SK-N-SH (cell line): ENCODE measurements around the gene ANKRD16. TPM values are rescaled to one million over a fixed set of nuclear protein-coding genes. Genes with fewer than 3 reads are reported as not detected.

Experiments used
- CTCF ChIA-PET: fragments of 300-600, 350-600 bp; formaldehyde crosslinking; extraction: SDS; loops from one replicate; lab custom pipeline; 2021; lab: Yijun Ruan, JAX
- POLR2A ChIA-PET: fragments of 350-600 bp; sonication (Branson Sonifier 250); formaldehyde crosslinking; extraction: SDS; loops from one replicate; lab custom pipeline; 2020; ENCODE audit warnings: antibody characterized with exemption, inconsistent platforms; lab: Yijun Ruan, JAX
- DNase-seq: peaks from one replicate; pipeline ENCODE4 v3.0.0; 2012
- H2AFZ ChIP-seq: fragments of 200-600 bp; sonication (generic); 2 replicates; pipeline ENCODE4 v1.8.1; 2016; ENCODE audit warnings: antibody characterized with exemption, mild to moderate bottlenecking, low read depth
- H3F3A ChIP-seq: fragments of 200-600 bp; sonication (generic); replicated peaks from 2 replicates; pipeline ENCODE3; 2016; ENCODE audit warnings: antibody characterized with exemption, mild to moderate bottlenecking; ENCODE audit not compliant: insufficient read depth
- H3K27ac ChIP-seq, 2 experiments: fragments of 200-500 bp in 1 of 2; fragments of 200-600 bp in 1 of 2; sonication (Bioruptor generic) in 1 of 2; sonication (generic), shearing (Covaris generic) in 1 of 2; 2 replicates each; pipeline versions ENCODE4 v1.5.1 to v1.6.1; 2014 to 2016; ENCODE audit warnings: low read depth in 2 of 2, inconsistent platforms in 1 of 2, low read length in 1 of 2, mild to moderate bottlenecking in 1 of 2, mixed read lengths in 1 of 2
- H3K27me3 ChIP-seq: fragments of 200-600 bp; sonication (generic), shearing (Covaris generic); 2 replicates; pipeline ENCODE4 v1.6.1; 2016; ENCODE audit warnings: mixed run types; ENCODE audit not compliant: insufficient read depth
- H3K36me3 ChIP-seq, 2 experiments: fragments of 200-500 bp in 1 of 2; fragments of 200-600 bp in 1 of 2; sonication (Bioruptor generic) in 1 of 2; sonication (generic) in 1 of 2; replicated peaks in 1 of 2; 2 replicates each; pipeline versions ENCODE3 to v1.5.1; 2014 to 2016; ENCODE audit warnings: low read length in 1 of 2, mild to moderate bottlenecking in 1 of 2; ENCODE audit not compliant: insufficient read depth in 2 of 2, control insufficient read depth in 1 of 2
- H3K4me1 ChIP-seq, 2 experiments: fragments of 200-500 bp in 1 of 2; fragments of 200-600 bp in 1 of 2; sonication (Bioruptor generic) in 1 of 2; sonication (generic), shearing (Covaris generic) in 1 of 2; 2 replicates each; pipeline versions ENCODE4 v1.5.1 to v1.6.1; 2014 to 2016; ENCODE audit warnings: low read depth in 1 of 2, low read length in 1 of 2, mixed run types in 1 of 2; ENCODE audit not compliant: insufficient read depth in 2 of 2, control insufficient read depth in 1 of 2
- H3K4me2 ChIP-seq: fragments of 200-600 bp; sonication (generic), shearing (Covaris generic); 2 replicates; pipeline ENCODE4 v1.6.1; 2017; ENCODE audit warnings: mixed run types
- H3K4me3 ChIP-seq, 2 experiments: fragments of 200-500 bp in 1 of 2; fragments of 200-600 bp in 1 of 2; sonication (Bioruptor generic) in 1 of 2; sonication (generic), shearing (Covaris generic) in 1 of 2; 2 replicates each; pipeline versions ENCODE4 v1.5.1 to v1.8.1; 2014 to 2016; ENCODE audit warnings: low read depth in 2 of 2, inconsistent platforms in 1 of 2, low read length in 1 of 2, mild to moderate bottlenecking in 1 of 2, mixed read lengths in 1 of 2, moderate library complexity in 1 of 2
- H3K79me2 ChIP-seq: fragments of 200-600 bp; sonication (generic); 2 replicates; pipeline ENCODE4 v1.8.1; 2017; ENCODE audit warnings: mild to moderate bottlenecking; ENCODE audit not compliant: insufficient read depth
- H3K9ac ChIP-seq: fragments of 200-600 bp; sonication (generic); 2 replicates; pipeline ENCODE4 v1.6.1; 2017; ENCODE audit warnings: mixed run types
- H3K9me2 ChIP-seq: fragments of 200-600 bp; sonication (generic); 2 replicates; pipeline ENCODE4 v1.6.1; 2017; ENCODE audit warnings: mixed run types
- H3K9me3 ChIP-seq: fragments of 200-600 bp; sonication (generic); 2 replicates; pipeline ENCODE4 v1.6.1; 2017; ENCODE audit warnings: mixed run types, mild to moderate bottlenecking, moderate library complexity
- H4K20me1 ChIP-seq: fragments of 200-600 bp; sonication (generic); 2 replicates; pipeline ENCODE4 v1.6.1; 2017; ENCODE audit warnings: mild to moderate bottlenecking, mixed run types; ENCODE audit not compliant: insufficient read depth
- CHD2 ChIP-seq: fragments of 150-350 bp; IDR thresholded peaks from 2 replicates; pipeline ENCODE4 v1.6.1; 2018; ENCODE audit warnings: low read length; ENCODE audit not compliant: partially characterized antibody
- CTCF ChIP-seq: fragments of 200-600 bp; sonication (generic); IDR thresholded peaks from 2 replicates; pipeline ENCODE4 v1.6.1; 2017; ENCODE audit warnings: antibody characterized with exemption, mild to moderate bottlenecking, moderate library complexity
- EP300 ChIP-seq, 2 experiments: IDR thresholded peaks; 2 replicates each; pipeline versions ENCODE4 v1.4.0 to v1.6.1; 2012; ENCODE audit warnings: borderline replicate concordance in 1 of 2, low read depth in 1 of 2, low read length in 1 of 2
- FOSL2 ChIP-seq: IDR thresholded peaks from 2 replicates; pipeline ENCODE4 v1.4.0; 2012; ENCODE audit warnings: low read depth, mild to moderate bottlenecking, moderate library complexity, borderline replicate concordance
- FOXM1 ChIP-seq: IDR thresholded peaks from 2 replicates; pipeline ENCODE4 v1.4.0; 2012; ENCODE audit warnings: low read depth, mild to moderate bottlenecking
- GABPA ChIP-seq: IDR thresholded peaks from 2 replicates; pipeline ENCODE4 v1.4.0; 2012; ENCODE audit warnings: low read depth, mild to moderate bottlenecking
- IRF3 ChIP-seq: fragments of 150-350 bp; IDR thresholded peaks from 2 replicates; pipeline ENCODE4 v1.6.1; 2016; ENCODE audit warnings: mild to moderate bottlenecking, low read depth, low read length
- MAX ChIP-seq: IDR thresholded peaks from 2 replicates; pipeline ENCODE4 v1.4.0; 2012; ENCODE audit warnings: low read depth
- MXI1 ChIP-seq: IDR thresholded peaks from 2 replicates; pipeline ENCODE4 v1.6.1; 2012; ENCODE audit warnings: mild to moderate bottlenecking, low read depth, low read length, improper control_type of control experiment
- POLR2AphosphoS5 ChIP-seq: IDR thresholded peaks from 2 replicates; pipeline ENCODE4 v1.6.1; 2012; ENCODE audit warnings: low read depth, low read length
- RAD21 ChIP-seq: IDR thresholded peaks from 2 replicates; pipeline ENCODE4 v1.6.1; 2012; ENCODE audit warnings: mild to moderate bottlenecking, low read length
- RCOR1 ChIP-seq: fragments of 150-350 bp; IDR thresholded peaks from 2 replicates; pipeline ENCODE4 v1.6.1; 2017; ENCODE audit warnings: antibody characterized with exemption, low read length
- REST ChIP-seq: IDR thresholded peaks from 2 replicates; pipeline ENCODE4 v1.6.1; 2012; ENCODE audit warnings: mild to moderate bottlenecking, low read depth, low read length, moderate library complexity
- RFX5 ChIP-seq: IDR thresholded peaks from 2 replicates; pipeline ENCODE4 v1.6.1; 2012; ENCODE audit warnings: mild to moderate bottlenecking, improper control_type of control experiment, low read length
- SIN3A ChIP-seq: IDR thresholded peaks from 2 replicates; pipeline ENCODE4 v1.6.1; 2012; ENCODE audit warnings: low read depth, mild to moderate bottlenecking, low read length, moderate library complexity, borderline replicate concordance
- SMC3 ChIP-seq: IDR thresholded peaks from 2 replicates; pipeline ENCODE4 v1.6.1; 2012; ENCODE audit warnings: low read depth, low read length, improper control_type of control experiment
- TAF1 ChIP-seq: IDR thresholded peaks from 2 replicates; pipeline ENCODE4 v1.6.1; 2012; ENCODE audit warnings: low read depth, mild to moderate bottlenecking, low read length, moderate library complexity, borderline replicate concordance
- TCF12 ChIP-seq: IDR thresholded peaks from 2 replicates; pipeline ENCODE4 v1.4.0; 2012
- USF1 ChIP-seq: IDR thresholded peaks from 2 replicates; pipeline ENCODE4 v1.4.0; 2012; ENCODE audit warnings: low read depth, borderline replicate concordance
- YY1 ChIP-seq: IDR thresholded peaks from 2 replicates; pipeline ENCODE4 v1.4.0; 2012; ENCODE audit warnings: low read depth, mild to moderate bottlenecking
- ZBTB33 ChIP-seq: IDR thresholded peaks from 2 replicates; pipeline ENCODE4 v1.4.0; 2012; ENCODE audit warnings: low read depth, borderline replicate concordance
- WGBS: methylation state at CpG from one replicate; pipeline ENCODE4 v1.1.6; 2017; ENCODE audit warnings: low lambda C conversion rate; 5-methylcytosine and 5-hydroxymethylcytosine counted together
- polyA plus RNA-seq, 3 experiments: library from polyadenylated mRNA; depleted of rRNA; stranded (reverse); fragments of >200 nt; gene quantifications; 2 replicates each; pipeline ENCODE4 v1.2.3, GENCODE V29; 2012

The ANKRD16 gene
- polyA plus RNA-seq (2012; rRNA removed): 9.9 and 11.9 TPM in 2 replicates
- 5.7 and 7.4 TPM in 2 replicates for polyA plus RNA-seq (2012; cell fraction: cytosol; rRNA removed)
- polyA plus RNA-seq (2012; cell fraction: nucleus; rRNA removed): 31.9 and 35.4 TPM in 2 replicates

- Histone ChIP-seq H3K36me3 (peaks cover 31 to 37% of the 10 kb centered on the region in 2 experiments), H3K9me3 (no peaks in the 10 kb centered on the region), H3K4me3 (peak within 1 kb of the TSS; percentile 79 to 89), H3K27me3 (no peaks in the 10 kb centered on the region), H3F3A (peaks cover 6% of the 10 kb centered on the region), H3K4me1 (peaks cover 12 to 22% of the 10 kb centered on the region in 2 experiments; a peak in 3 of 4 replicates), H4K20me1 (peaks cover 24% of the 10 kb centered on the region), H3K9me2 (no peaks in the 10 kb centered on the region), H2AFZ (peak within 1 kb of the TSS; percentile 81; the same call in 1 of the 2 replicates), H3K79me2 (peaks cover 69% of the 10 kb centered on the region), H3K27ac (peak within 1 kb of the TSS; percentile 76 to 79; a peak in 3 of 4 replicates), H3K4me2 (peak within 1 kb of the TSS; percentile 97), H3K9ac (peak within 1 kb of the TSS; percentile 90)
- POLR2A ChIA-PET: interaction anchor here (0.6 to 3.1 kb wide), 5 partner anchors 13 to 137 kb away, joined by 3 to 17 read pairs (median 4); partner anchors contain the start of gene GDI2
- WGBS: 0% methylated on average over 21 of the region's 109 CpGs
- CTCF ChIA-PET: interaction anchor here (0.7 to 1.9 kb wide), 6 partner anchors 9 to 197 kb away, joined by 3 to 5 read pairs (median 4); no protein-coding TSS in a partner anchor
- DNase-seq: peak; percentile 99
- TF ChIP-seq TCF12 (no peak), ZBTB33 (peak; percentile 89; the same call in 1 of the 2 replicates), MAX (peak; percentile 88), CTCF (no peak), FOSL2 (no peak), MXI1 (peak; percentile 91), RFX5 (no peak), REST (no peak), EP300 (IDR thresholded peaks at IDR 0.05; ENCODE audit: borderline replicate concordance in 1 of 2, low read depth in 1 of 2, low read length in 1 of 2) (0 out of 4 replicates have a peak, but pooled peaks of 1 of the 2 experiments have one; percentile 8), FOXM1 (no peak), POLR2AphosphoS5 (peak; percentile 64; the same call in 1 of the 2 replicates), USF1 (no peak), RCOR1 (no peak), TAF1 (peak; percentile 60; the same call in 1 of the 2 replicates), IRF3 (peak; percentile 95), YY1 (peak; percentile 30; the same call in 1 of the 2 replicates), SIN3A (peak; percentile 43; the same call in 1 of the 2 replicates), RAD21 (no peak), GABPA (peak; percentile 93), SMC3 (no peak), CHD2 (peak; percentile 97)
Measured at GRCh38 chr10:5889624-5890451, at the start of gene ANKRD16, which contains the start of gene FBH1. Gene ANKRD16, minus strand, starts transcription at chr10:5889893. Its CDS starts 539 bp downstream, at chr10:5889354. Gene FBH1, plus strand, starts transcription at chr10:5890243. Its CDS starts 103 bp downstream, at chr10:5890346.
